ENCODE measurements around the gene TGFBR3.
"Not testable (repeated sequence)": the region's sequence is repeated elsewhere in the genome, so short reads cannot be mapped to it uniquely, and the experiment has no call there.

TGFBR3 gene

DNA sequence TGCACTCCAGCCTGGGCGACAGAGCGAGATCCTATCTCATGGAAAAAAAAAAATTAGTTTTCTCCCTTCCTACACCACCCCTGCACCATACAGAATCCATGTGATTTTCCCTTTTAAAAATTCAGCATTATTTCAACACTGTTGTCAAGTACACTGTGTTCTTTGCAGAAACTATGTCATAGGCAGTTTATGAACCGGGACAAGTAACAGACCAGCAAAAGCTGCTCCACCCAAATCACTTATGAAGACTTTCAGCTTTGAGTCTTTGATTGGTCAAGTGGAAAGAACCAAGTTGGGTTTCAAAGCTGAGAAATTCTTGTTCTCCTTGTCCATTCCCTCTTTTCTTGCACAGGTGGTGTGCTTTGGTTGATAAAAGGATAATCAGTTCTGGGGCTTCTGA lies 212.3 kb downstream of the TGFBR3 start:
- no peak for DNase-seq

DNA sequence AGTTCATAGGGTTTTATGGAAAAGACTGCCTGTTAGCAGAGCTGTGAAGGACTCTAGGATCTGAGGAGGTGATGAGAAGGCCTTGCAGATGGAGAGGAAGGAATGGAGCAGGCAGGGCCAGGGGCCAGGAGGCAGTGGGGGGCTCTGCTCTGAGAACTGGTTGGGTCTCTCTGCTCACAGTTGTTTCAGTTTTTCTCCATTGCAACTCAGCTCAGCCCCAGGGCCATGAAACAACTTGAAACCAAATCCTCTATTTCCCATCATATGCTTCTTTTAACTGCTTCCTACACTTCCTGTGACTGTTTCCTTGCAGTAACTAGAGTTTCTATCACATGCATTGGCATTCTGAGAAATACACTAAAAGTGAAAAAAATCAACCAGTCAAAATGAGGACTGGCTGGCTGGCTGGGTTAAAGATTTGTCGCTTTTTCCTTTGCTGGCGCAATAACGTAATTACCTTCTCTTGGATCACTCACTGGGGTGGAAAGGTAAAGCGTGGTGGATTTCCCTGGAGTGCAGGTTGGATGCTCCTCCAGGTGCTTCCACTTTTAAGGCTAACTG lies 213.3 kb downstream of the TGFBR3 start:
- DNase-seq = no peak

GRCh38 chr1:91670781-91671180 lies 215.2 kb downstream of the TGFBR3 start:
- DNase-seq = no peak

- DNase-seq = no peak
Observed at GRCh38 chr1:91669584-91670350, 216.2 kb downstream of the TGFBR3 start.

DNA sequence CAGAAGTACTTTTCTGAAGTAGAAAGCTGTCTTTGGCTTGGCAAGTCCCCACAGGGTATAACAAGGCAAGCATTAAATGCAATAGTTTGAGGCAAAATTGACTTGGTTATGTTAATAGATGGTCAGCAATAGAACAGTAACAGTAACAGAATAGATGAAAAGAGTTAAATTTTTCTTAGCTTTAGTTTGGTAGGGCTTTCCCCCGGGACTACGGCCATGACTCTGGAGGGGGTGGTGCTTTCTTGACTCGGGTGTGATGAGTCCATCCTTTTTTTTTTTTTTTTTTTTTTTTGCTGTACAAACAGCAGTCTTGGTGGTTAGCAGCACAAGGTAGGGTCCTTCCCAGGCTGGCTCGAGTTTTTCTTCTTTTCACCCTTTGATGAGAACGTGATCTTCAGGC lies 219.3 kb downstream of the TGFBR3 start:
- DNase-seq = not testable (repeated sequence)

DNA sequence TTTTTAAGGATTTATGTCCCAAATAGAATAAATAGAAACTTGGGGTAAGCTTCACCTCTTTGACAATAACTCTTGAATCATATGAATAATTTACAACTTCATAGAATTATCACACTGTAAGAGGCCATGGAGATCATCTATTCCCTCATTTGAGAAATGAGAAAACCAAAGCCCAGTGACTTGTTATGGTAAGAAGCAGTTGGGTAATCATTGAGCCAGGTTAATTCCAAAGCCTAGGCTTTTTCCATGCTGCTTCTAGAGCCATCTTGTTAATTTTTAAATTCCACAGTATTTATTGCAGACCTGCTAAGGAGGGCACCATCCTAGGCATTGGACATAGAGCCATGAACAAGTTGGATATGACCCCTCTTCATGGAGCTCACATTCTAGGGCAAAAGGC lies 224.8 kb downstream of the TGFBR3 start:
- DNase-seq = no peak

GRCh38 chr1:91660708-91661107 lies 225.2 kb downstream of the TGFBR3 start:
- no peak for DNase-seq

DNA sequence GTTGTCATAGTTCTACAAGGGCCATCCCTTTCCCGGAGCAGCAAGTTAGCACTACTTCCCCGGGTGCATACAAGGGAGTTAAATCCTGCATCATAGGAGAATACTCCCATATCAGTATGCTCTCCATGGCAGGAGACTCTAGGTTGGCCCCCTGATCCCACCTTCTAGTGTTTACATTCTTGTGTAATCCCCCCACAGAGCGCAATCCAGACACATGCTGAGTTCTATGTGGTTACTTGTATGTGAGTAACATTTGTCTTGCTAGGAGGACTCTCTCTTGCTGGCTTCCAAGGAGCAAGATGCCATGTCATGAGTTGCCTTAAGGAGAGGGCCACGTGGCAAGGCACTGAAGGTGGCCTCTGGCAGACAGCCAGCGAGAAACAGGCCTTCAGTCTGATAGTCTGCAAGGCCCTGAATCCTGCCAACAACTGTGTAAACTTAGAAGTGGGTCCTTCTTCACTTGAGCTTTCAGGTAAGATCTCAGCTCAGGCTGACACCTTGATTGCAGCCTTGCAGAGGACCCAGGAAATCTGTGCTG lies 230.0 kb downstream of the TGFBR3 start:
- no peak for DNase-seq

GRCh38 chr1:91653183-91653582 lies 232.8 kb downstream of the TGFBR3 start:
- DNase-seq = no peak

GRCh38 chr1:91651661-91652071 lies 234.3 kb downstream of the TGFBR3 start:
- no peak for DNase-seq

- no peak for DNase-seq
Observed at GRCh38 chr1:91651243-91651642, 234.7 kb downstream of the TGFBR3 start.

DNA sequence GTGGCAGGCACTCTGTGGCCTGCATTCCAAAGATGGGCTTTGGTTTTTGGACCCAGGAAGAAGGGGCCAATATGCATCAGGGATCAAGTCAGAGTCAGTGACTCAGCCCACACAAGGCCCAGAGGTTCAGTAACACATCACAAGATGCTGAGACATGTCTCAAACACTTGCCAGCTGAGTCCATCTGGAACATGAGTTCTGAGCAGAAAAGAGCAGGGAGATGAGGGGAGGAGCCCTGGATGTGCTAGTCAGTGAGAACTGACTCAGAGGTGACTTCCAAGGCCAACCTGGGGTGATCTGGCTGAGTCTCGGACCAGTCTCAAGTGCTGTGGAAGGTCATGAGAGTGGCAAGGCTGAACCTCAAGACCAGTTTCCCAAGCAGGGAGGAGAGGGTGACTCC lies 235.2 kb downstream of the TGFBR3 start:
- DNase-seq = no peak

GRCh38 chr1:91647061-91647460 lies 238.9 kb downstream of the TGFBR3 start:
- no peak for DNase-seq

DNA sequence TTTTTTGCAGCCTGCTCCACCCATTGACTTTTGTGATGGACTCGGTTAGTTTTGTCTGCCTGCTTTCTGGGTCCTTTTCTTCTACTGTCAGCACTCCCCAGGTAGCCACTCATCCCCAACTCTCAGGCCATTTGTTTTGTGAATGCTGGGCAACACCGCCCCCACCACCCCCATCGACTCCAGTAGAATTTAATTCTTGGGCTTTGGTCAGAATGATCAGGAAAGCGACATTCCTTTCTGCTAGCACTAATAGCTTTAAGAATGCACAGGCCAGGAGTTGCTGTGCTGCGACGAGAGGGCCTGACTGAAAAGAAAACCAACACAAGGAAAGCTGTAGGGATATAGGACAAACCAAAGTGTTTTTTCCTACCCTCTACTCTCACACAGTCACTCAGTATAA lies 240.9 kb downstream of the TGFBR3 start:
- DNase-seq = no peak

DNA sequence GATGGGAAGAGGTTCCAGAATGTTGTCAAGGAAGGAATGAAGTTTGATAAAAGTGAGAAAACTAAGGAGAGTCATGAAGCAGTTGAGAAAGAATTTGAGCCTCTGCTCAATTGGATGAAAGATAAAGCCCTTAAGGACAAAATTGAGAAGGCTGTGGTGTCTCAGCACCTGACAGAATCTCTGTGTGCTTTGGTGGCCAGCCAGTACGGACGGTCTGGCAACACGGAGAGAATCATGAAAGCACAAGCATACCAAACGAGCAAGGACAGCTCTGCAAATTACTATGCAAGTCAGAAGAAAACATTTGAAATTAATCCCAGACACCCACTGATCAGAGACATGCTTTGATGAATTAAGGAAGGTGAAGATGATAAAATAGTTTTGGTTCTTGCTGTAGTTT lies 242.5 kb downstream of the TGFBR3 start:
- DNase-seq = no peak

DNA sequence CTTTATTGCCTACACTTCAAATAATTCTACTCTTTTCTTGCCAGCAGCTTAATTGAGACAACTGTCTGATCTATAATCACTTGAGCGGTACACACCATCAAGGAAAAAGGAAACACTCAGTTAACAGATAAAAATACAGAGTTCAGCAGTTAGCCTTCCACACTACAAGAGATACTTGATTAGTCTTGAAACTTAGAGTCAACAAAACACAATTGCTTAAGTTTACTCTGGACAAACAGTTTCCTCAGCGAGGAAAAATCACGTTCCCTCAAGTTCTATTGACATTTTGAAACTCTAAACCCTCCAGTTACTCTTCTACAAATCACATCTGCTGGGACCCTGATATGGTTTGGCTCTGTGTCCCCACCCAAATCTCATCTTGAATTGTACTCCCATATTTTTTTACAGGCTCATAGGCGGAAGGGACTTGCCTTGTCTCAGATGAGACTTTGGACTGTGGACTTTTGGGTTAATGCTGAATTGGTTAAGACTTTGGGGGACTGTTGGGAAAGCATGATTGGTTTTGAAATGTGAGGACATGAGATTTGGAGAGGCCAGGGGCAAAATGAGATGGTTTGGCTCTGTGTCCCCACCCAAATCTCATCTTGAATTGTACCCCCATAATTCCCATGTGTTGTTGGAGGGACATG lies 244.9 kb downstream of the TGFBR3 start:
- no peak for DNase-seq

- DNase-seq = no peak
Observed at GRCh38 chr1:91637539-91637994, 248.4 kb downstream of the TGFBR3 start.

DNA sequence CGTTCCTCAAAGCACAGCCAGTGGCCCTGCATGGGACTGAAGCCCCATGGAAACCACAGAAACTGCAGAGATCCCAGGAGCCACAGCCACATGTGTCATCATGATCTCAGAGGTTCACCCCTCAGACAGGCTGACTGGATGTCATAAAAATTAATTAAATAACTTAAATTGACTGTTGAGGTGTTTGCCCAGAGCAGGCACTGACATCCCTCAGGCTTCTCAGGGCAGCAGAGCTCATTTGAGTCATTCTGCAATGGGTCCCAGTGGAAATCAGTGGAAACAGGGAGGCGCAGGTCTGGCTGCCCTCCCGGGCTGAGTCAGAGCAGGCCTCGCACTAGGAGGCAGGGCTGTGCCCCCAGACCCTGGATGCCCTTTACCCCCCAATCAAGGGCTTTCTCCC lies 250.2 kb downstream of the TGFBR3 start:
- DNase-seq = no peak

DNA sequence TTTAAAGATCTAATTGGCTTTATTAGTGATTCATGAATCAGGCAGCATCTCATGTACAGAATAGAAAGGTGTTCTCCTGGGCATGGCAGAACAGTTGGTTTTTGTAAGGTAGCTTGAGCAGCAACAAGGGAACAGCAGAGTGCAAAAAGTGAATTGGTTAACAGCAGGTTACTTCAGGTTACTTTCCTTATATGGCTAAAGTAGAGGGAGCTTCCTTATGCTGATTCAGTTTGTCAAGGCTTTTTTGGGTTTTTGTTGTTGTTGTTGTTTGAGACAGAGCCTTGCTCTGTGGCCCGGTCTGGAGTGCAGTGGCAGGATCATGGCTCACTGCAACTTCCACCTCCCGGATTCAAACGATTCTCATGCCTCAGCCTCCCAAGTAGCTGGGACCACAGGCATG lies 252.5 kb downstream of the TGFBR3 start:
- no peak for DNase-seq

DNA sequence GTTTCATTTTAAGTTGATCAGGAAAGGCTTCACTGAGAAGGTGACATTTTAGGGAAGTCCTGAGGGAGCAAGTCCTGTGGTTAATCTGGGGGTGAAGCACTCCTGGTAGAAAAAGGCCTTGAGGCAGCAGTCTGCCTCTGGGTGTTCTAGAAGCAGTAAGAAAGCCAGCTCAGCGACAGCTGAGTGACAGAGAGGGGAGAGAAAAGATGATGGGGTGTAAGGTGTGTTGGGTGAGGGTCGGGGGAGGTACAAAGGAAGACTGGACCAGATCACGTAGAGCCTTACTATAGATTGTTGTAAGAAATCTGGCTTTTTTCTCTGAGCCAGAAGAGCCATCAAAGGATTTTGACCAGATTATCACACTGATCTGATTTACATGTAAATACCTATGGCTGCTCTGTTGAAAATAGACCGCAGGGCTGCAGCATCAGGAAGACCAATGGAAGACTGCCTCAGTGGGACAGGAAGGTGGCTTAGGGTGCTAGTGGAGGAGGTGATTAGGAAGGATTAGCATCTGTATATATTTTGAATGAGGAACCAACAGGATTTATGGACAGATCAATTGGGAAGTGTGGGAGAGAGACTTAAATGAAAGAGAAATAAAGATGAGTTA lies 254.1 kb downstream of the TGFBR3 start:
- no peak for DNase-seq

- no peak for DNase-seq
Observed at GRCh38 chr1:91630803-91631202, 255.1 kb downstream of the TGFBR3 start.

Measured in NCI-H1092 treated with DMSO at 0.1 percent for 48 hours (cell line).